Testis (tissue), 3 donors: ENCODE measurements around the gene ANP32B. TPM values are rescaled to one million over a fixed set of nuclear protein-coding genes. Genes with fewer than 3 reads are reported as not detected.

ENCODE experiments used
- DNase-seq: peaks from one replicate; pipeline ENCODE4 v3.0.0-alpha.2; 2019
- H3K27ac ChIP-seq, 2 donors: fragments of 200-600 bp; sonication (generic); one replicate each; pipeline ENCODE4 v1.5.1; 2019
- H3K27me3 ChIP-seq: fragments of 200-600 bp; sonication (generic); one replicate; pipeline ENCODE4 v1.5.1; 2019
- H3K36me3 ChIP-seq: fragments of 200-600 bp; sonication (generic); one replicate; pipeline ENCODE4 v1.5.1; 2017; ENCODE audit warnings: low read depth; ENCODE audit errors: missing control alignments
- H3K4me1 ChIP-seq: fragments of 200-600 bp; sonication (generic); one replicate; pipeline ENCODE4 v1.5.1; 2019
- H3K4me3 ChIP-seq, 2 donors: fragments of 200-600 bp; sonication (generic); one replicate each; pipeline ENCODE4 v1.5.1; 2017 to 2019
- H3K9me3 ChIP-seq: fragments of 200-600 bp; sonication (generic); one replicate; pipeline ENCODE4 v1.5.1; 2017
- POLR2A ChIP-seq: fragments of 450-650 bp; IDR thresholded peaks from one replicate; pipeline ENCODE4 v1.6.1; 2017; ENCODE audit warnings: antibody characterized with exemption, mild to moderate bottlenecking, moderate library complexity
- WGBS, 2 donors: methylation state at CpG; one replicate each; pipeline ENCODE4 v1.1.5; 2018; 5-methylcytosine and 5-hydroxymethylcytosine counted together
- intact Hi-C: fragments of 100-400 bp; cut with DNase I; formaldehyde crosslinking; loops from one replicate; pipeline ENCODE4 v1.15.1; 2023; ENCODE audit warnings: low total_unique reads
- polyA plus RNA-seq: library from polyadenylated mRNA; stranded (reverse); fragments of 350-450 nt; fragmentation: Illumina TruSeq; extraction: RNeasy Lipid Tissue Mini Kit (QIAGEN cat#74804); gene quantifications from one replicate; pipeline ENCODE4 v1.2.3, GENCODE V29; 2014; ENCODE audit warnings: low read depth, low replicate concordance; ENCODE audit not compliant: insufficient read depth
- total RNA-seq, 2 donors: library from RNA; depleted of rRNA; stranded (reverse); fragments of >200 nt; gene quantifications; one replicate each; pipeline ENCODE4 v1.2.3, GENCODE V29; 2016
- TF ChIP-seq, protein P1 (sequence below), 3 experiments: fragments of 450-650 bp in 2 of 3; fragments of 200-600 bp in 1 of 3; sonication (generic) in 1 of 3; IDR thresholded peaks; one replicate each; pipeline ENCODE4 v1.5.1; 2016 to 2019; ENCODE audit warnings: antibody characterized with exemption in 3 of 3, mild to moderate bottlenecking in 2 of 3, moderate library complexity in 1 of 3

The ANP32B gene
- total and polyA plus RNA-seq, 3 donors from 2014 or later: 33.8 to 89.6 (median 54.3) TPM

DNA sequence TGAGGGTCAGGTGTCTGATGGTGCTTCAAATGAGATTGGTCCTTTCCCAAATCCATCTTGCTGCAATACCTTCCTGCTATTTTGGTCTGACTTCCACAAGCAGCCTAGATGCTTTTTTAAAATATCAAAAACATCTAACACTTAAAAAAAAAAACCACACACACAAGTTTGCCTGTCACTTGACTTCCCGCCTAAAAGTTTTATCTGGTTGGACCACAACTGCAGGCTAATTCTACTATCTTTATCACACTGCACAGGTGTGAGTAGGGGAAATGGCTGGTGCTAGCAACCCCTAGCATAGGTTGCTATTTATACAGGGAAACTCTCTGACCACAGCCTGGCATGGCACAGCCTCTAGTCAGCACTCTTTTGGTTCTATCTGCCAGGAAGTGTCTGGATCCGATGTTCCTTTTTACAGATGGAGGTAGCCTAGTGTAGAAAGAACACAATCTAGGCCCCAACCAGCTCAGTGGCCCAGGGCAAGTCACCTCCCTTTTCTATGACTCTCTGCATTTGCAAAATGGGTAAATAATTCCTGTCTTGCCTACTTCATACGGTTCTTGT lies 45.0 kb upstream of the ANP32B start, which contains the start of gene HEMGN:
Gene HEMGN, minus strand, starts transcription at position 92 of the 564 bp plus-strand sequence. Its CDS starts 36 bp downstream, at position 56.
- Histone ChIP-seq H3K9me3 (no peaks in the 10 kb centered on the region), H3K4me1 (no peaks in the 10 kb centered on the region), H3K27me3 (no peaks in the 10 kb centered on the region), H3K36me3 (no peaks in the 10 kb centered on the region), H3K4me3 (no peak within 1 kb of the TSS), H3K27ac (no peak within 1 kb of the TSS)
- DNase-seq: no peak
- no peak for TF ChIP-seq POLR2A
- TF ChIP-seq, protein P1, sequence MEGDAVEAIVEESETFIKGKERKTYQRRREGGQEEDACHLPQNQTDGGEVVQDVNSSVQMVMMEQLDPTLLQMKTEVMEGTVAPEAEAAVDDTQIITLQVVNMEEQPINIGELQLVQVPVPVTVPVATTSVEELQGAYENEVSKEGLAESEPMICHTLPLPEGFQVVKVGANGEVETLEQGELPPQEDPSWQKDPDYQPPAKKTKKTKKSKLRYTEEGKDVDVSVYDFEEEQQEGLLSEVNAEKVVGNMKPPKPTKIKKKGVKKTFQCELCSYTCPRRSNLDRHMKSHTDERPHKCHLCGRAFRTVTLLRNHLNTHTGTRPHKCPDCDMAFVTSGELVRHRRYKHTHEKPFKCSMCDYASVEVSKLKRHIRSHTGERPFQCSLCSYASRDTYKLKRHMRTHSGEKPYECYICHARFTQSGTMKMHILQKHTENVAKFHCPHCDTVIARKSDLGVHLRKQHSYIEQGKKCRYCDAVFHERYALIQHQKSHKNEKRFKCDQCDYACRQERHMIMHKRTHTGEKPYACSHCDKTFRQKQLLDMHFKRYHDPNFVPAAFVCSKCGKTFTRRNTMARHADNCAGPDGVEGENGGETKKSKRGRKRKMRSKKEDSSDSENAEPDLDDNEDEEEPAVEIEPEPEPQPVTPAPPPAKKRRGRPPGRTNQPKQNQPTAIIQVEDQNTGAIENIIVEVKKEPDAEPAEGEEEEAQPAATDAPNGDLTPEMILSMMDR (IDR thresholded peaks at IDR 0.05): no peak
- WGBS, 2 donors: 76 to 78% methylated on average over 3 of the region's 3 CpGs
- intact Hi-C loops: no loop called here

DNA sequence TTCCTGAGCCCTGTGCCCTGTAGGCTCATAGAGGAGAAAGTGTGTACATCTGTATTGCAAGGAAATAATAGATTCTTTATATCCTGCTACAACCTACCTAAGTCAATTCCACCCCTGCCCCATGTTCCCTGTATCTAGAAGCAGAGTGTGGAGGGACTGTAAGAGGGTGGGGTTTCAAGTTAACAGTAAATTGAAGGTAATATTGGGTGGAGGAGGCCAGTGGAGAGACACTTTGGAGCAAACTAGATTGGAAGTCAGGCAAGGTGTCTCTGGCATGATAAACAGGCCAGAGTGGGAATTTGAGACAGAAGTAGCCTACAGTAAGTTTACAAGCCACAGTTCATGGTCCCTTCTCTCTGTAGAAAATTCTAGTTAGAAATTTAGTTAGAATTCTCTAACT lies 42.9 kb upstream of the ANP32B start:
- no peak for DNase-seq
- H3K36me3 ChIP-seq: no peaks in the 10 kb centered on the region
- intact Hi-C loops: no loop called here
- H3K27ac ChIP-seq: no peak overlapping the region
- H3K9me3 ChIP-seq: no peaks in the 10 kb centered on the region
- no peak overlapping the region for H3K4me3 ChIP-seq
- H3K4me1 ChIP-seq: no peaks in the 10 kb centered on the region
- TF ChIP-seq, protein P1 (IDR thresholded peaks at IDR 0.05): no peak
- no peak for TF ChIP-seq POLR2A
- no peaks in the 10 kb centered on the region for H3K27me3 ChIP-seq

DNA sequence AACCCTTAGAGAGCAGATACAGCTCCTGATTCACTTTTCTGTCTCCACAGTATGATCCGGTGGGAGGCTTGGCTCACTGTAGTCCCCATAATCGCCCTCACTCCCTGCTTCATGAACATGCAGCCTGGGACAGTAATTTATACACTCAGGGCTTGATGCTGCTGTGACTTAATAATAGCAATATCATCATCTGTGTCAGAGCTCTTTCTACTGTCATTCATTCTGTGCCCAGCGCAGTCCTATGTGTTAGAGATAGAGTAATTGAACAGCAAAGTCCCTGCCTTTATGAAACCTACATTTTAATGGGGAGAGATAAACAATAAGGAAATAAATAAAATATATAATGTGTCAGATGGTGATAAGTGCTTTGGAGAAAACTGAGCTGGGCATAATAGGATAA lies 42.4 kb upstream of the ANP32B start:
- intact Hi-C loops: no loop called here
- H3K36me3 ChIP-seq: no peaks in the 10 kb centered on the region
- H3K4me1 ChIP-seq: no peaks in the 10 kb centered on the region
- H3K27ac ChIP-seq: no peak overlapping the region
- DNase-seq: no peak
- H3K27me3 ChIP-seq: no peaks in the 10 kb centered on the region
- no peak overlapping the region for H3K4me3 ChIP-seq
- 62 to 70% methylated on average over 3 of the region's 3 CpGs for WGBS, 2 donors
- TF ChIP-seq POLR2A: no peak
- TF ChIP-seq, protein P1 (IDR thresholded peaks at IDR 0.05): no peak
- no peaks in the 10 kb centered on the region for H3K9me3 ChIP-seq

DNA sequence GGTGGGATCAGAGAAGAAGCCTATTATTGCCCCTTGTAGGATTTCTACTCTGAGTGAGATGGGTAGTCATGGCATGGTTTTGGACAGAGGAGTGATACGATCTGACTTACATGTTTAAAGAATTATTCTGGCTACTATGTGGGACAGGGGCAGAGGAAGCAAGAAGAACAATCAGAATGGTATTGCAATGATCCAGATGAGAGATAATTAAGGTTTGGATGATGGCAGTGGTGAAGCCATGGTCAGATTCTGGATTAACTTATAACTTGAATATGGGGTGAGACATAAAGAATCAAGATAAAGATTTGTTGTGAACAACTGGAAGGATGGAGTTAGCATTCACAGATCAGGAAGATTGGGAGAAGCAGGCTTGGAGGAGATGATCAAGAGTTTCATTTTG lies 41.8 kb upstream of the ANP32B start:
- no peak for DNase-seq
- Histone ChIP-seq H3K4me1 (no peaks in the 10 kb centered on the region), H3K9me3 (no peaks in the 10 kb centered on the region), H3K36me3 (no peaks in the 10 kb centered on the region), H3K4me3 (no peak overlapping the region), H3K27ac (no peak overlapping the region), H3K27me3 (no peaks in the 10 kb centered on the region)
- TF ChIP-seq, protein P1 (IDR thresholded peaks at IDR 0.05): no peak
- TF ChIP-seq POLR2A: no peak
- intact Hi-C loops: no loop called here
- WGBS, 2 donors: 87 to 92% methylated on average over 1 of the region's 1 CpG

DNA sequence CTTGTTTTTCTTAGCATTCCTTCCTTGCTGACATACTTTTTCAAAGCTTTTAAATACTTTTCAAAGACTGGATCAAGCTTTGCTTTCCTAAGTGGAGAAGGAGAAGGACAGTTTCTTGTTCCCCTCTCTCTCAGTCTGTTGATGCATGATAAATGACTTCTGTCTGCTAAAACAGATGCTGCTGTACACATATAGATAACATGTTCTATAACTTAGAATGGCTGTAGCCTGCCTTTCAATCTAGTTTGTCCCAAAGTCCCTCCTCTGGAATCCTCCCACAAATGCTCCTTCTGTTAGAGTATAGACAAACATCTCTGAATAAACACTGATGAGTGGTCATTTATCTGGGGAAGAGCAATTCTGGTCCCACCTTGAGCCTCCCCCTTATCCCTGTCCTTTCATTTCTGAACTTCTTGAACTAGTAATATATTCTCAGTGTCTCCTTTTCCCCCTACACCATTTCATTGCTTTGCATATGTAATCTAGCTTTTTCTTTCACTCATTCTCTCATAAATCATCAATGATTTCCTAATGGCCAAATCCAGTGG lies 39.8 kb upstream of the ANP32B start:
- Histone ChIP-seq H3K36me3 (no peaks in the 10 kb centered on the region), H3K4me1 (no peaks in the 10 kb centered on the region), H3K9me3 (no peaks in the 10 kb centered on the region), H3K27ac (no peak overlapping the region), H3K4me3 (no peak overlapping the region), H3K27me3 (no peaks in the 10 kb centered on the region)
- intact Hi-C loops: no loop called here
- no peak for DNase-seq
- no peak for TF ChIP-seq POLR2A
- TF ChIP-seq, protein P1 (IDR thresholded peaks at IDR 0.05): no peak
